ENCODE data around the gene TRPM2.

Gene TRPM2

DNA sequence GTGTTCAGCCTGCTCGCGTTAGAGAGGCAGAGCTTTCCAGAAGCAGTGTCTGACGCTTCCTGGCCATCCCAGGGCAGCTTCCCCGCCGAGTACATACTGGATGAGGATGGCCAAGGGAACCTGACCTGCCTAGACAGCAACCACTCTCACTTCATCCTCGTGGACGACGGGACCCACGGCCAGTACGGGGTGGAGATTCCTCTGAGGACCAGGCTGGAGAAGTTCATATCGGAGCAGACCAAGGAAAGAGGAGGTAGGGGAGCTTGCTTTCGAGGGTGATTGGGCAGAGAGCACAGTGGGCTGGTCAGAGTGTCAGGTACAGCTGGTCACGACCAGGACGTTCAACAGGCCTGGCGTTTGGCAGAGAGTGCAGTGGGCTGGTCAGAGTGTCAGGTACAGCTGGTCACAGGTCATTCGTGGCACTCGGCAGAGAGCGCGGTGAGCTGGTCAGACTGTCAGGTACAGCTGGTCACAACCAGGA, 22.4 kb downstream of the TRPM2 start:
- H3K79me2 ChIP-seq (ENCODE audit: low read length): no peaks in the 10 kb centered on the region
- no peaks in the 10 kb centered on the region for H3K4me1 ChIP-seq (ENCODE audit: low read length)
- H3K4me2 ChIP-seq (ENCODE audit: low read length): no peak overlapping the region
- H3K4me3 ChIP-seq (ENCODE audit: low read length): no peak overlapping the region
- H3K27me3 ChIP-seq (ENCODE audit: low read depth, low read length): no peaks in the 10 kb centered on the region
- no peak overlapping the region for H3K9ac ChIP-seq (ENCODE audit: low read length)
- no peak overlapping the region for H3K27ac ChIP-seq (ENCODE audit: low read length)
- H2AFZ ChIP-seq (ENCODE audit: low read depth, low read length): no peak overlapping the region
- H3K36me3 ChIP-seq (replicated peaks; ENCODE audit: low read depth, low read length): peaks cover 34% of the 10 kb centered on the region
- H3K9me3 ChIP-seq (ENCODE audit: insufficient read depth, low read length): no peaks in the 10 kb centered on the region
- TF ChIP-seq, protein P1, sequence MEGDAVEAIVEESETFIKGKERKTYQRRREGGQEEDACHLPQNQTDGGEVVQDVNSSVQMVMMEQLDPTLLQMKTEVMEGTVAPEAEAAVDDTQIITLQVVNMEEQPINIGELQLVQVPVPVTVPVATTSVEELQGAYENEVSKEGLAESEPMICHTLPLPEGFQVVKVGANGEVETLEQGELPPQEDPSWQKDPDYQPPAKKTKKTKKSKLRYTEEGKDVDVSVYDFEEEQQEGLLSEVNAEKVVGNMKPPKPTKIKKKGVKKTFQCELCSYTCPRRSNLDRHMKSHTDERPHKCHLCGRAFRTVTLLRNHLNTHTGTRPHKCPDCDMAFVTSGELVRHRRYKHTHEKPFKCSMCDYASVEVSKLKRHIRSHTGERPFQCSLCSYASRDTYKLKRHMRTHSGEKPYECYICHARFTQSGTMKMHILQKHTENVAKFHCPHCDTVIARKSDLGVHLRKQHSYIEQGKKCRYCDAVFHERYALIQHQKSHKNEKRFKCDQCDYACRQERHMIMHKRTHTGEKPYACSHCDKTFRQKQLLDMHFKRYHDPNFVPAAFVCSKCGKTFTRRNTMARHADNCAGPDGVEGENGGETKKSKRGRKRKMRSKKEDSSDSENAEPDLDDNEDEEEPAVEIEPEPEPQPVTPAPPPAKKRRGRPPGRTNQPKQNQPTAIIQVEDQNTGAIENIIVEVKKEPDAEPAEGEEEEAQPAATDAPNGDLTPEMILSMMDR (IDR thresholded peaks at IDR 0.05; ENCODE audit: low read depth, low read length): no peak
- no peak for TF ChIP-seq EZH2phosphoT487 (IDR thresholded peaks at IDR 0.05; ENCODE audit: low read depth)
- no peaks in the 10 kb centered on the region for H4K20me1 ChIP-seq (ENCODE audit: insufficient read depth, low read length)

GRCh38 chr21:44376606-44377005, 23.2 kb downstream of the TRPM2 start:
- no peaks in the 10 kb centered on the region for H3K9me3 ChIP-seq (ENCODE audit: insufficient read depth, low read length)
- H3K9ac ChIP-seq (ENCODE audit: low read length): no peak overlapping the region
- no peak overlapping the region for H3K27ac ChIP-seq (ENCODE audit: low read length)
- H3K4me3 ChIP-seq (ENCODE audit: low read length): no peak overlapping the region
- H3K27me3 ChIP-seq (ENCODE audit: low read depth, low read length): no peaks in the 10 kb centered on the region
- H4K20me1 ChIP-seq (ENCODE audit: insufficient read depth, low read length): no peaks in the 10 kb centered on the region
- TF ChIP-seq, protein P1 (IDR thresholded peaks at IDR 0.05; ENCODE audit: low read depth, low read length): no peak
- TF ChIP-seq EZH2phosphoT487 (IDR thresholded peaks at IDR 0.05; ENCODE audit: low read depth): no peak
- peaks cover 36% of the 10 kb centered on the region for H3K36me3 ChIP-seq (replicated peaks; ENCODE audit: low read depth, low read length)
- H3K79me2 ChIP-seq (ENCODE audit: low read length): no peaks in the 10 kb centered on the region
- no peak overlapping the region for H3K4me2 ChIP-seq (ENCODE audit: low read length)
- no peak overlapping the region for H2AFZ ChIP-seq (ENCODE audit: low read depth, low read length)
- H3K4me1 ChIP-seq (ENCODE audit: low read length): no peaks in the 10 kb centered on the region

DNA sequence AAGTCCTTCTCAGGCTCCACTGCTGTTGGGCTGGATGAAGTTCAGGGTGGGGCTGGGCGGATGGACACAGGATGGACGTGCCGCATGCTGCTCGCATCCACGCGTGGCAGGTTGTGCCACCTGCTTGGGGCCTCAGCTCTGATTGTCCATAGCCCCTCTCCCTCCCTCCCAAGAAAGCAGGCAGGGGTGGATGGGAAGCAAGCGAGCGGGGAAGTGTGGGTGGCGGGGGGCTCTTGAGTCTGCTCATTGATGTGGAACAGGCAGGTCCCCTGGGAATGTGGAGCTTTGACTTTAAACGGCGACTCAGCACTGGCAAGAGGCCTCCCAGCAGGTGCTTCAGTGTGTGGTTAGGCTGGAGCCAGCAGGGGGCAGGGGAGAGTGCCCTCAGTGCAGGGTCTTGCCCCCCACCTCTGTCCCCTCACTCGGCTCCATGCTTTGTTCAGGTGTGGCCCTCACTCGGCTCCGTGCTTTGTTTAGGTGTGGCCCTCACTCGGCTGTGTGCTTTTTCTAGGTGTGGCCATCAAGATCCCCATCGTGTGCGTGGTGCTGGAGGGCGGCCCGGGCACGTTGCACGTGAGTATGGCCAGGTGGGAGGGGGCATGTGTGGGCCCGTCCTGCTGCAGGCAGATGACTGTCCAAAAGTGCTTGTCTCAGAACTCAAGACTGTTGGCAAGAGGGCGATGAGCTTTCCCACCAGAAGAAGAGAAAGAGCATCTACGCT, 23.9 kb downstream of the TRPM2 start:
- no peak for TF ChIP-seq EZH2phosphoT487 (IDR thresholded peaks at IDR 0.05; ENCODE audit: low read depth)
- TF ChIP-seq, protein P1 (IDR thresholded peaks at IDR 0.05; ENCODE audit: low read depth, low read length): no peak
- H3K4me1 ChIP-seq (ENCODE audit: low read length): no peaks in the 10 kb centered on the region
- no peaks in the 10 kb centered on the region for H3K27me3 ChIP-seq (ENCODE audit: low read depth, low read length)
- H3K9ac ChIP-seq (ENCODE audit: low read length): no peak overlapping the region
- no peak overlapping the region for H3K4me2 ChIP-seq (ENCODE audit: low read length)
- H3K79me2 ChIP-seq (ENCODE audit: low read length): no peaks in the 10 kb centered on the region
- no peak overlapping the region for H2AFZ ChIP-seq (ENCODE audit: low read depth, low read length)
- peaks cover 39% of the 10 kb centered on the region for H3K36me3 ChIP-seq (replicated peaks; ENCODE audit: low read depth, low read length)
- no peaks in the 10 kb centered on the region for H3K9me3 ChIP-seq (ENCODE audit: insufficient read depth, low read length)
- no peak overlapping the region for H3K4me3 ChIP-seq (ENCODE audit: low read length)
- H3K27ac ChIP-seq (ENCODE audit: low read length): no peak overlapping the region
- H4K20me1 ChIP-seq (ENCODE audit: insufficient read depth, low read length): no peaks in the 10 kb centered on the region

- Histone ChIP-seq H3K4me2 (ENCODE audit: low read length) (no peak overlapping the region), H3K79me2 (ENCODE audit: low read length) (no peaks in the 10 kb centered on the region), H3K4me1 (ENCODE audit: low read length) (no peaks in the 10 kb centered on the region), H3K9ac (ENCODE audit: low read length) (no peak overlapping the region), H3K9me3 (ENCODE audit: insufficient read depth, low read length) (no peaks in the 10 kb centered on the region), H4K20me1 (ENCODE audit: insufficient read depth, low read length) (no peaks in the 10 kb centered on the region), H3K27me3 (ENCODE audit: low read depth, low read length) (no peaks in the 10 kb centered on the region), H3K4me3 (ENCODE audit: low read length) (no peak overlapping the region), H3K36me3 (replicated peaks; ENCODE audit: low read depth, low read length) (peaks cover 46% of the 10 kb centered on the region), H2AFZ (ENCODE audit: low read depth, low read length) (no peak overlapping the region), H3K27ac (ENCODE audit: low read length) (no peak overlapping the region)
- TF ChIP-seq, protein P1 (IDR thresholded peaks at IDR 0.05; ENCODE audit: low read depth, low read length): no peak
- no peak for TF ChIP-seq EZH2phosphoT487 (IDR thresholded peaks at IDR 0.05; ENCODE audit: low read depth)
Observed at GRCh38 chr21:44377922-44378645, 24.7 kb downstream of the TRPM2 start.

All from OCI-LY3 (cell line).